HG02981 (cell line): ENCODE results near the gene CTIF.

Experiments used
- ATAC-seq: cut with Tn5 transposase; IDR thresholded peaks from one replicate; pipeline ENCODE4 v1.9.1; 2021; ENCODE audit warnings: mild to moderate bottlenecking, moderate library complexity; ENCODE audit not compliant: unreplicated experiment

The CTIF gene

DNA sequence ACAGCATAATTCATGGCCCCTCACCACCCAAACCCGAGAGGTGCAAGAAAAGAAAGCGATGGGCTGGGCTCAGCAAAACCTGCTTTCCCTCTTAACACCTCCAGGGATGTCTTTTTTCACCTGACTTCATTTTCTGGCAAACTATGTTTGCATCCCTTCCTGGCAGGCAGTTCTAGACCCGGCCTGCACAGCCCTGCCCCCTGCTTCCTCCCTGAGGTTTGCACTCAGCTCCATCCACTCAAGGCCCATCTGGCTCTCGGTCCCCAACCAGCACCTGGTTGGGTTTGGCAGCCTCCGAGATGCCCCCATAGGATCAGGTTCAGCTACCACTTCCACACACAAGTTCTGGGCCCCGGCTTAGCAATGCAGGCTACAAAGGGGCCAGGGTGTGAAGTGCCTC, 226.2 kb downstream of the CTIF start:
- ATAC-seq, result no peak

DNA sequence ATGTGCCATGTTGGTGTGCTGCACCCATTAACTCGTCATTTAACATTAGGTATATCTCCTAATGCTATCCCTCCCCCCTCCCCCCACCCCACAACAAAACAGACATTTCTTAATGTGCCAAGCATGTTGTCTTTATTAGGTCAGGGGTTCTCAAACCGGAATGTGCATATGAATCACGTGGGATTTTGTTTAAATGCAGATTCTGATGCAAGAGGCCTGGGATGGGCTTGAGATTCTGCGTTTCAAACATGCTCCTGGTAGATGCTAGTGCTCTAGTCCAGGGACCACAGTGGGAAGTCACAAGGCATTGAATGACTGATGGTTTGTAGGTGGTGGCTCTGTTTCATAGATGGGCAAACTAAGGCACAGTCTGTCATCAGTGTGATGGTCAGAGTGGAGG, 227.2 kb downstream of the CTIF start:
- no peak for ATAC-seq

DNA sequence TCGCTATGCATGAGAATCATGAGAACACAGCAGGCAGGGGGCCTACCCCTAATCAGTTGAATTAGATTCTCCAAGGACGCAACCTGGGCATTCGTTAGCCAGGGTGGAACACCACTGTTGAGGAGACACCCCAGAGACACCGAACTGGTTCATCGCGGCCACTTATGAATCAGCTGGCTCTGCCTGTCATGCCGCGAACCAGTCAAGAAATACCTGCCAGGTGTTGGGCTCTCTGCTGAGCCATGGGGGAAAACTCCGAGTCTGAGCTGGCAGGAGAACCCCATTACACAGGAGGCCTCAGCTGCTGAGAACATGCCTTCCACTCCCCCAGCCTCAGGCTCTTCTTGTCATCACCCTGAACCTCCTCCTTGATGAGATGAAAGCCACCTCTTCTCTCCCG, 227.7 kb downstream of the CTIF start:
- no peak for ATAC-seq

DNA sequence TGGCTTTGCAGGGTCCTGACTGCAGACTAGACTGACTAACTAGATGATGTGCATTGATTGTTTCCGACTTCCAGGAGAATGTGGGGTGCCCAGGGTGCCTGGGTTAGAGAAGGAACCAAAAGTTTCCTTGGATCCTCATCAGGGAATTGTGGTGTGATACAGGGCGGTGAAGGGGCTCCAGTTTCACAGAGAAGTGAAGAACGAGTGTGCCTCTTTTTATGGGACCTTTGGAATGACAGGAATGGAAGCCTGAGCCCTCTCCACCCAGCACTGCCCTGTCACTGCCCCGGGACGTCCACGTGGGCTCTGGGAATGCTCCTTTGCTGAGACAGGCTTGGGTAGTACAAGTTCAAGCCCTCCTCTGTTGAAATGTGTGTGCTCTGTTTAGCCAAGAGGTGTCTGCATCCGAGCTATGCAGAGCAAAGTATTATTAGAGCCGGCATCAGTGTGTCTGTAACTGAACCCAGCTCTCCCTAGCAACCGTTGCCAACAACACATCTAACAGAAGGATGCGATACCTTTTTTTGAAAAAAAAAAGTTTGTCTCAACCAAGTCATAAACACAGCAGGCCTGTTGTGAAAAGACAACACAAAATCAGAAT, 228.4 kb downstream of the CTIF start:
- no peak for ATAC-seq

DNA sequence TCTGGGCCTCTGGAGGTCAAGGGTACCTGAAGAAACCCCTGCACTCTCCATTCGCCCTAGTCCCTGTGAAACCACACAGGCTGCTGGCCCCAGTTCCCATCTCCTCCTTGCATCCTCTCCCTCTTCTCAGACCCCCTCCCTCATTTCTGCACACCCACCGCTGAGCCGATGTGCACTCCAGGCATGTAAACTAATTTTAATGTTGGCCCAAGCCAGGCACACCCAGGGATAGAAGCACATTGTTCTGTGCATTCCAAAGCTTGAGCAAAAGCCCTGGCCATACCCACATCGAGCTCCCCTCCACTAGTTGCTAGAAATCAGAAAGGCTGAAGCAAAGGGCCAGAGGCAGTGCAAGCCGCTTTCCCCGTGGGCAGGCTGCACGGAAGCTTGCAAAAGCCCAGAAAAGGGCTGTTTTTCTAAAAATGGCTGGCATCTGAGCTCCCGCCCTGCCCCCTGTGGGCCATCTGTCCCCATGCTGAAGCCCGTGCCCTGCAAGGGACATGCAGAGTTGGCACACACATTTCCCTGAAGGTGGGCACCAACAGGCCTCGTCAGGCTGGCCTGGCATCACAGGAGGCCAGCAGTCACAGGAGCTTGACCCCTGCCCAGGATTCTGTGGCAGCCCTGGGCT, 230.3 kb downstream of the CTIF start:
- ATAC-seq, result no peak

DNA sequence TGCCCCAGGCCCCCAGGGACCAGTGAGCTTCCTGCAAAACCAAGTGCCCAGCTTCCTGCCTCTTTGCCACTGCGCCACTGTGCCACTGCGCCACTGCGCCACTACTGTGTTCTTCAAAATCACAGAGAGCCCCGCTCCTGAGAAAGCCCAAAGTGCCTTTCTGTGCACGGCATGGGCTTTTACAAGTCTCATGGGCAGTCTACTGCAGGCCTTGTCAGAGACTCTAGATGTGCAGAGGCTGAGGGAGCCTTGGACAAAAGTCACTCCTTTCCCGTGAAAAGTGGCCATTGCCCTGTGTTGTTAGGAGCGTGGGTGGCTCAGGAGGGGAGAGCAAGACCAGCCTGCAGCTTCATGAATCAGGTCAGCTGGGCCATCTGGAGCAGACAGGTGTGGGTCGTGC, 231.4 kb downstream of the CTIF start:
- no peak for ATAC-seq

DNA sequence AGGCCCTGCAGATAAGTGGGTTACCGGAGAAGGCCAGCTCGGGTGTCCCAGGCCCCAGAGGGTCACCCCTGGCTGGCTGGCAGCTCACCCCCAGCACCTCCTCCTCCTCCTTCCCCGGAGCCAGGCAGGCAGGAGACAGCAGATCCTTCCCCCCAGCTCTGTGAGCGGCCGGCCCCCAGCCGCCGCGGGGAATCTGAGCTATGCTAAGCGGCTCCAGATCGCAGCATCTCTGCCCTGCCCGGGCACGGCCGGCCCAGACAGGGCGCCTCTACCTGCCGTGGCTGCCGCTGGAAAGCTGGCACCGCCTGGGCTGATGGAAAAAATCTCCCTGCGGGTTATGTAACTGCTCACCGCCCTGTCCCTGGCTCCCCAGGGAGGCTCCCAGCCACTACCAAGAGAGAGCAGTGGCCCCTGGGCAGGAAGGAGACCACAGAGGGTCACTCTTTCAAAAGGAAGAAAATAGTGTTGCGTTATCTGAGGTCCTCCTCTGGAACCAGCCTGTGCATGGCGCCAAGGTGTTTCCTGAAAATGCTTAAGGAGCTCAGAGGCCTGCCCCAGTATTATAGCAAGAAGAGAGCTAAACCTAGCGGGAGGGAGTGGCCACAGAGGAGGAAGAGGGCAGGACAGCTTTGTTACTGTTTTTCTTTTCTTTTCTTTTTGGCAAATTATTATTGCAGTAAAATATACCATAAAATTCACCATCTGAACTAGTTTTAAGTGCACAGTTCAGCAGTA, 233.0 kb downstream of the CTIF start:
- ATAC-seq, result no peak

DNA sequence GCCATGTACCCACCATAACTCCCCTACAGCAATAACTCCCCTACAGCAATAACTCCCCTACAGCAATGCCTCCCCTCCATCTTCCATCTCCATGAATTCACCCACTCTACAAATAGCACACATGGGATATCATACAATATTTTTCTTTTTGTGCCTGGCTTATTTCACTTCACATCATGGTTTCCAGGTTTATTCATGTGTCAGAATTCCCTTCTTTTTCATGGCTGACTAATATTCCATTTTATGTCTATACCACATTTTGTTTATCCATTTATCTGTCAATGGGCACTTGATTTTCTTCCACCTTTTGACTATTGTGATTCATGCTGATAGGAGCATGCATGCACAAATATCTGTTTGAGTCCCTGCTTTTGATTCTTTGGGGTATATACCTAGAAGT, 233.6 kb downstream of the CTIF start:
- no peak for ATAC-seq

DNA sequence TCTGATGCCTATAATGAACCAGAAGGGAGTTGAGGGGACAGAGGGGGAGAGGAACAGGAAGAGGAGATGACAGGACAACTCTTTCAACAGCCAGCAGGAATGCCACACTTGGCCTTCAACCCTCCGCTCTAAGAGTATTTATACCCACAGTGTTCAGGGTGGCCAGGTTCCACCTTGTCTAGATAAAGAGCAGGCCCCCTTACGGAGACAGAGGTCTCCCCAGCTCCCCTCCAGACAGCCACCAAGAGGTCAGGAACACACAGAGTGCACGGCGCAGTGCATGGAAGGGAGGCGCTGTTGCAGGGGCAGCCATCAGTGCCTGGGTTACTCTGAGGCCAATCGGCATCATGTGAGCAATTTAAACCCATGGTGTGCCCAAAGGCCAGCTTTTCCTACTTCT, 235.0 kb downstream of the CTIF start:
- no peak for ATAC-seq

DNA sequence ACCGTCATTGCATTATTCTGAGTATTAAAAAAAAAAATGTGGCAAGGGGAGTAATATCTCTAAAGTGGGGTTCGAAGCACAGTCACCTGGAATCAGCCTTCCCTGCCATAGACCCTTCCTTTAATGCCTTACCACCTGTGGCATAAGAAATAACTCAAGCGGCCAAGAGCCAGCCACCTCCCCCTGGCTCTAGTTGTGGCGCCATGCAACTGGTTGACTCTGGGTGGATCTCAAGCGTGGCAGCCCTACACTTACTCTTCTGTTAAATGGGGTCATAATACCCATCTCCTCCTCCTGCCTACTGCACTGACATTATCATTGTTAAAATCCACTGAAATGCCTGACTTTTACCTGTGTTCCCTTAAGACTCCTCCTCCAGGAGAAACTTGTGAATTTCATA, 236.1 kb downstream of the CTIF start:
- ATAC-seq, result no peak

DNA sequence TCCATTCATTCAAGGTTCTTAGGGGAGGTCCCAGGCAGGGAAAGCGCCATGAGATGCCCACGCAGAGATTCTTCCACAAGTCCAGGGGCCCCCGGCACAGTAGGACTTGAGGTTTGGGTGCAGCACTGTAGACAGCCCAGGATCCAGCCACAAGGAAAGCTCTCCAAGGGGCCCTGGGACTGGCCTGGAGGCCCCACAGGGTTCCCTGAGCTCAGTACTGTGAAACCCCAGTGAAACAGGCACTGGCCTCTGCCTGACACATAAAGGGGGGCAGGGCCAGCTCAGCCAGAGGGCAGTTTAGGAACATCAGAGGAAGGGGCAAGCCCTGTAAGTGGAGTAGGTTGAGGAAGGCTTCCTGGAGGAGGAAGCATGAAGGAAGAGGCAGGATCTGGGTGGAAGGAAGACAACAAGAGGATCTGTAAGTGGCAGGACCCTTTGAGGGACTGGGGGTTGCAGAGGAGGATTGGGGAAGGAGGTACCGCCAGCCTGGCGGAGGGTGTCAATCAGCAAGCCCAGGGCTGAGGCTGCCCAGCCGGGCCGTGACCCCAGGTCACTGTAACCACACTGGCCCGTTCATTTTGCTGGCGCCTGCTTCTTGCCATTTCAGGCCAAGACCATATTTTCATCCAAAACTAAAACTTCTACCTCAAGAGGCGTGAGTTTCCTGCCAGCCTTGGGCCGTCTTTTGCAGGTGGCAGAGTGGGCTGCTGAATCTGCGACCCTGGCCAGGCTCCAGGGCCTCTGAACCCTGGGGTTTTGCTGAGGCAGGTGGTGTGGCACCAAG, 236.7 kb downstream of the CTIF start:
- ATAC-seq, result no peak

DNA sequence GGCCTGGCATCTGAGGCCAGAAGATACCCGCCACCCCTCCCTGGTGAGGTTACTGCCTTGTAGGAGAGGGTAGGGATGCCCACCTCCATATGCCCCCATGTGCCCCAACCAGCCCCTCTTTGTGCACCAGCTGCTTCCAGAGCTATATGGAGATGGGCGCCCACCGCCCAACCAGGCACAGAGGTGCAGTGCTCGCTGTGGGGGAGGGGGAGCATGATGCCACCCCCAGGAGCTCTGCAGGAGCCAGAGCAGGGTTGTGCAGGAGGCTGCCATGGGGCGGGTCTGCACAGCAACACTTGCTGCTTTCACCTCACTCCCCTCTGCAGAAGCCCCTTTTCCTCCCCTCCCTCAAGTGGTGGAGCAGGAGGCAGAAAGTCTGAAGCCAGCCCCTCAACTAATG, 237.3 kb downstream of the CTIF start:
- ATAC-seq, result no peak

DNA sequence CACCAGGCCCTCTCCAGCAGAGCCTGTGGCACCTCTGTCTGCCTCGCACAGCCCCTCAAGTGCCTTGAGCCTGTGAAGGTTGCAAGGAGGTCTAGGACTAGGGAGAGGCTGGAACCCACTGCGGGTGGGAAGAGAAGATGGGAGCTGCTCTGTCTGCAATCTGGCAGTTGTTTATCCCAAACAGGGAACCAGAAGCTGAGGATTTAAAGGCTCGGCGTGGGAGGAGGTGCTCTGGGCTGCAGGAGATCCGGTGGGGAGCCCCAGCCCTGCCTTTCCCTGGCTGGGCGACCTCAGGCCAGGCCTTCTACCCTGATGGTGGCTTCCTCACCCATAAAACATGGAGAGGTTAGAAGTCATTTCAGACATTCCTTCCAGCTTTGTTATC, 237.8 kb downstream of the CTIF start:
- ATAC-seq, result no peak

DNA sequence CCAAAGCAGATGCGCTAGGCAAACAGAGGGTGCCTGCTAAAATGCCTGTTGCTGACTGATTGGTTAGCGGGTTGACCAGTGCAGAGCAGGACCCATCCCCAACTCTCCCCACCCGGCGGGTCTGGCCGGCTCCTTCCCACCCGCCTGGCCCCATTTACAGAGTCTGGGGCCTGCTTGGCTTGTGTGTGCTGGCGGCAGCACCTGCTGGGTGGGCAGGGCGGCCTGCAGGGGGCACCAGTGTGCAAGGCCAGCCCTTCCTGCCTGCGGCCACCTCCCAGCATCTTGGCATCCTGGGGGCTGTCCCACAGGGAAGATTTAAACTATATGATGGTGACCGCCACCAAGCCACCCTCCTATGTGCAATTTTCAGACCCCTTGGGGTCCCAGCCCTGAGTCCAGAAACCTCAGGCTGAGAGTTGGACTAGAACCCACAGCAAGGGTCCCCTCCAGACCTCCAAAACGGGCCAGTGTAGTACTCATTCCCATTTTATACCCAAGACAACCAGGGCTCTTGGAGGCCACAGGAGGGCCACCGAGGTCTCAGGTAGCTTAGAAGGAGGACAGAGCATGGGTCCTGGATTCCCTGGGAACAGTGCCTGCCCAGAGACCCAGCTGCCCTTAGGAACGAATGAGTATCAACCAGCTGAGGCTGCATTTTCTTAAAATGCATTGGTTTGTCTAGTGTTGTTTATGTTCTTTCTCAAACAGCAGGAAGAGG, 238.4 kb downstream of the CTIF start:
- ATAC-seq, result peak; percentile 47

DNA sequence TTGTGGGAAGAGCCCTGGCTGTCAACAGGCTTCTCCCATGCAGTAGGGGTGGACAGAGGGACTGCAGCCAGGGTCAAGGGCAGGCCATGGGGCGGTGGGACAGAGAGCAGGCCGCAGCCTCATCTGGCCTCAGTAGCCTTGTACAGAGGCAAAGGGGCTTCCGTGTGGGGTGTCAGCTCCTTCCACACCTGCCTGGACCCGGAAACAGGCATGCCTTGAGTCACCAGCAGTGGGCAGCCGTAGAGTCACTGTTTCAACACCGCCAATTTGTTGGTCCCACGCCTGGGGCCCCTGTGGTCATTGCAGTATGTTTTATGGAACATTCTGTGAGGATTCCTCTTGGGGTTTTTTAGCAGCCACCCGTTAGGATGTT, 238.9 kb downstream of the CTIF start:
- no peak for ATAC-seq

DNA sequence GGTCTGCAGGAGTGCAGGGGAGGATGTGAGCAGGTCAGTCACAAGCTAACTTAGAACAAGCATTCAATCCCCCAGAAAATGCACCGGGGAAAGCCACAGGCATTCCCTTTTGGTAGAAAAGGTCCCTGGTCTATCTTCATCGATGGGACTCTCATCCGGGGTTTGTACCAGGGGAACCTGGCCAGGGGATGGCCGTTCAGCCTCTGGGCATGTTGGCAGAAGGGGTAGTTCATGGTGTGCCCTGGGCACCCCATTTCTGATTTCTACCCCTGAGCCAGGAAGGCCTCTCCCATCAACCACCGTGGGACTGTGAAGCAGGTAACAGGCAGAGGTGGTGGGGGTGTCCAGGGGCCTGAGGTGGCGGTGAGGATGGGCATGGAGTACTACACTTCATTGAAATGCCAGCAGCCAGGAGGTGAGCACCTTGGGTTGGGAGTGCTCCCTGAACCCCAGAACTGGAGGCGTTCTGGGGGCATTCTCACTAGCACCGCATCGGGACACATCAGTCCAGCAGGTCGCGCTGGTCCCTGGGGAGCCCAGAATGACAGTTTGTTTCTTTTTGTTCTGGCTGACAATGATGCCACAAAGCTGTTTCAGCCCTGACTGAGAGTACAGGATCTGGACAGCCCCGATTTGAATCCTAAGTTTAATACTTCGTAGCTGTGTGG, 239.6 kb downstream of the CTIF start:
- ATAC-seq, result no peak

DNA sequence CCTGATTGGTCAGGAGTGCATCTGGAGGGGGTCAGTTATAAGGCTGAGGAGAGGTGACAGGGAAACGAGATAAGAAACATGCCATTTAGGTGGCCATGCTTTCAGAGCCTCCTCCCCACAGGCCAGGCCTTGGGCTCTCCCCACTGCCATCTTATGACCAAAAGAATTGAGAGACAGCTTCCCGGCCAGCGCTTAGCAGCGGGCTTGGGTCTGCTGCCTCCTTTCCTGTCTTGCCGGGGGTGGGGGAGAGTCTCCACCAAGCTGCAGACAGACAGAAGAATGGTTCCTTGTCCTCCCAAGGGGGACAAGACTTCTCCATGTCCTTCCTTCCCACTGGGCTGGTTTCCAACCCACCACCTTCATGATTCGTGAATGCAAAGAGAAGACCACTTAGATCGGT, 240.6 kb downstream of the CTIF start:
- ATAC-seq, result no peak

DNA sequence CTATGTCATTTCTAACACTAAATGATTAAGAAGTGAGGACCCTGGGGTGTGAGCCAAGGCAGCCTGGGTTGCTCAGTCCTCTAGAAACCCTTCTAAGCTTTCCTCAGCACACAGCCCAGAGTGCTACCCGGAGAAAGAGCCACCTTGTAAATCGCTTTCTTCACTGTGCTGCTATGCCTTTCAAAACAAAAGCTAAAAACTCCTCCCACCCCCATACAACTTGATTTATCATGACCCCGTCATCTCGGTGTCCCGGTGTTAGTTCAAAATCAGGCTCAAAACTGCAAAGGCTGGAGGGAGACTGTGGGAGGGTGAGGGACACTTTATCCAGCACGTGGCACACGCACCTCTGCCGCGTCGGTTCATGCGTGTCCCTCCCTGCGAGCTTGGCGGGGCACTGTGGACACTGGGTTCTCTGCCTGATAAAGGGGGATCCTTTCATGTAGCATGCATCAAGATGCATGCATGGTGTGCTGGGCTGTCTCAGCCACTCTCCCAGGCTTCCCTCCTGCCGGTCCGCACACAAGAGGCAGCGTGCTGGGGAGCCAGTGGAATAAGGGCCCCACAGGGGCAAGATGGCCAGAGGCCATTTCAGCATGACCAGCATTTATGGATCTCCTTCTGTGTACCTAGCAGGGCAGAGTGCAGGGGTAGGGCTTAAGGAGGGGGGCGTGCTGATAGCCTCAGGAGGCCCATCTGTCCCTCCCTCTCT, 241.5 kb downstream of the CTIF start:
- no peak for ATAC-seq

DNA sequence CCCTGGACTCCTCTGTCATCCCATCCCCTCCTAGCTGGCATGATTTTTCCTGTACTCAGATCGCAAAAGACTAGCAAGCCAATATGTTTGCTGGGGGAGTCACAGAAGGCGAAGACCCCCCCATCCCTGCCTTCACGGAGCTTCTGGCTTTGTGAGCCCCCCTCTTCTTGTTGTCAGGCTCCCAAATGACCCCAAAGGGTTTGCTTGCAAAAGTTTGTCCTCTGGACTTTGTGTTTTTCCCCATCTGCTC, 242.0 kb downstream of the CTIF start:
- ATAC-seq, result no peak
